MCF 10A (cell line): Measurements from ENCODE around the gene ADARB2. TPM values are rescaled to one million over a fixed set of nuclear protein-coding genes. Genes with fewer than 3 reads are reported as not detected.

Source experiments
- BruUV-seq: library from RNA; stranded (reverse); fragments of 400-500 nt; replicated peaks from 2 replicates; lab custom pipeline; 2021; lab: Mats Ljungman, UMichigan
- CTCF ChIA-PET: fragments of 300-600 bp; sonication (Branson Sonifier 250); formaldehyde crosslinking; extraction: SDS; loops from one replicate; lab custom pipeline; 2021; ENCODE audit warnings: antibody characterized with exemption, inconsistent platforms; lab: Yijun Ruan, JAX
- POLR2A ChIA-PET: fragments of 300-600, 350-650 bp; sonication (Branson Sonifier 250); formaldehyde crosslinking; extraction: SDS; loops from one replicate; lab custom pipeline; 2020; ENCODE audit warnings: antibody characterized with exemption, inconsistent platforms; lab: Yijun Ruan, JAX
- DNase-seq: peaks from one replicate; pipeline ENCODE4 v3.0.0-alpha.2; 2018; ENCODE audit not compliant: unreplicated experiment
- H3K27ac Mint-ChIP-seq: one replicate; pipeline ENCODE4 v1.8.0; 2022; ENCODE audit warnings: mild to moderate bottlenecking, low read depth, mixed read lengths; ENCODE audit not compliant: unreplicated experiment
- H3K27me3 Mint-ChIP-seq: one replicate; pipeline ENCODE4 v1.8.0; 2022; ENCODE audit warnings: mixed read lengths; ENCODE audit not compliant: insufficient read depth, unreplicated experiment
- H3K36me3 Mint-ChIP-seq: one replicate; pipeline ENCODE4 v1.8.0; 2022; ENCODE audit warnings: mild to moderate bottlenecking, moderate library complexity, mixed read lengths; ENCODE audit not compliant: insufficient read depth, unreplicated experiment
- H3K4me1 Mint-ChIP-seq: one replicate; pipeline ENCODE4 v1.8.0; 2022; ENCODE audit warnings: mixed read lengths; ENCODE audit not compliant: insufficient read depth, unreplicated experiment
- H3K4me3 Mint-ChIP-seq: one replicate; pipeline ENCODE4 v1.8.0; 2022; ENCODE audit warnings: mild to moderate bottlenecking, moderate library complexity, mixed read lengths; ENCODE audit not compliant: unreplicated experiment
- H3K9me3 Mint-ChIP-seq: one replicate; pipeline ENCODE4 v1.8.0; 2022; ENCODE audit warnings: mixed read lengths; ENCODE audit not compliant: unreplicated experiment
- CTCF ChIP-seq: fragments of 200-600 bp; IDR thresholded peaks from one replicate; pipeline ENCODE4 v1.8.0; 2022; ENCODE audit warnings: antibody characterized with exemption, mild to moderate bottlenecking; ENCODE audit not compliant: unreplicated experiment
- intact Hi-C: fragments of 100-400 bp; cut with micrococcal nuclease; formaldehyde crosslinking; loops from 2 replicates; pipeline ENCODE4 v1.14.1; 2022
- total RNA-seq: library from RNA; stranded (reverse); gene quantifications from 2 replicates; pipeline ENCODE4 v1.2.3, GENCODE V29; 2022

ADARB2 gene
- total RNA-seq, 1 experiment from 2014 or later, result 0.96 TPM

- Mint-ChIP-seq H3K27me3 (no peaks in the 10 kb centered on the region), H3K9me3 (no peaks in the 10 kb centered on the region), H3K36me3 (peaks cover 8% of the 10 kb centered on the region), H3K4me3 (no peak overlapping the region), H3K27ac (no peak overlapping the region), H3K4me1 (peaks cover 13% of the 10 kb centered on the region)
- no peak for TF ChIP-seq CTCF
- intact Hi-C loops, result no loop called here
- ChIA-PET CTCF (interaction anchor here (0.6 kb wide), 1 partner anchor 11 kb away, joined by 3 read pairs; no protein-coding TSS in a partner anchor), POLR2A (interaction anchor here (0.6 to 1.6 kb wide), 2 partner anchors 24 to 1157 kb away, joined by 3 to 5 read pairs; partner anchors contain the start of gene ADARB2)
- no TSS peak for BruUV-seq
- DNase-seq, result no peak
These were observed 24.2 kb downstream of the ADARB2 start for GRCh38 chr10:1712944-1713671.

- BruUV-seq, result no TSS peak
- H3K9me3 Mint-ChIP-seq, result no peaks in the 10 kb centered on the region
These were observed 25.0 kb downstream of the ADARB2 start for GRCh38 chr10:1712314-1712713.

GRCh38 chr10:1709161-1709560 is 28.2 kb downstream of the ADARB2 start:
- Mint-ChIP-seq H3K4me1 (peaks cover 5% of the 10 kb centered on the region), H3K4me3 (no peak overlapping the region), H3K9me3 (no peaks in the 10 kb centered on the region), H3K36me3 (peaks cover 10% of the 10 kb centered on the region), H3K27me3 (no peaks in the 10 kb centered on the region), H3K27ac (no peak overlapping the region)
- ChIA-PET CTCF (interaction anchor here (0.5 to 0.8 kb wide), 2 partner anchors 985 to 1269 kb away, joined by 3 read pairs; no protein-coding TSS in a partner anchor), POLR2A (no interaction called here)
- DNase-seq, result no peak
- TF ChIP-seq CTCF, result no peak
- intact Hi-C loops, result no loop called here
- BruUV-seq, result no TSS peak

More at GRCh38 chr10:1712314-1712713, 25.0 kb downstream of the ADARB2 start:
- Mint-ChIP-seq H3K4me3 (no peak overlapping the region), H3K36me3 (peaks cover 8% of the 10 kb centered on the region), H3K27me3 (no peaks in the 10 kb centered on the region), H3K27ac (no peak overlapping the region), H3K4me1 (peaks cover 13% of the 10 kb centered on the region)
- intact Hi-C loops, result no loop called here
- no peak for DNase-seq
- no peak for TF ChIP-seq CTCF
- ChIA-PET CTCF (interaction anchor here (0.6 to 2.4 kb wide), 2 partner anchors 12 to 42 kb away, joined by 3 to 5 read pairs; no protein-coding TSS in a partner anchor), POLR2A (interaction anchor here (1.6 kb wide), 1 partner anchor 25 kb away, joined by 5 read pairs; the partner anchor contains the start of gene ADARB2)

DNA sequence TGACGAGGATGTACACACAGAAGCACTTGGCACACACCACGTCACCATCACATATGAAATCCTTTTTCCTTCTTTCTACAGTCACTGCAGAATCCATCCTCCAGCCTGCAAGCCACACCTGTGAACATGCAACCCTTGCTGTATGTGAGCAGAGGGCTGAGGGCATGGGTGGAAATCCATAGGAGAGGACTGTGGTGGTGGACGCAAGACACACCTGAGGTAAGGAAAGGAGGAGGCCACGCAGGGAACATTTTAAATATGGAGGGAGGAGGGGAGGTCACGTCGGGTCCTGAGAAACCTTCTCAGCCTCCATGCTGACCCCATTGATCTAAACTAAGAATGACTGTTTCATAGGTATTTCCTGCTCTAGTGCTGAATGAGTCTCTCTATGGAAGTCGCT is 28.6 kb downstream of the ADARB2 start:
- H3K36me3 Mint-ChIP-seq, result peaks cover 10% of the 10 kb centered on the region
- intact Hi-C loops, result no loop called here
- H3K4me3 Mint-ChIP-seq, result no peak overlapping the region
- no peak for TF ChIP-seq CTCF
- DNase-seq, result no peak
- BruUV-seq, result no TSS peak
- no peaks in the 10 kb centered on the region for H3K9me3 Mint-ChIP-seq
- ChIA-PET POLR2A (no interaction called here), CTCF (interaction anchor here (0.5 kb wide), 1 partner anchor 1269 kb away, joined by 3 read pairs; no protein-coding TSS in a partner anchor)
- no peaks in the 10 kb centered on the region for H3K27me3 Mint-ChIP-seq
- peaks cover 5% of the 10 kb centered on the region for H3K4me1 Mint-ChIP-seq
- H3K27ac Mint-ChIP-seq, result no peak overlapping the region
